ENCODE data around the gene ARHGAP28. TPM values are rescaled to one million over a fixed set of nuclear protein-coding genes. Genes with fewer than 3 reads are reported as not detected.

The ARHGAP28 gene
- polyA plus RNA-seq, 1 of the 3 experiments (the other 2 are of a cell fraction), result 0.99 TPM

- TF ChIP-seq ZBTB33 (IDR thresholded peaks at IDR 0.05; ENCODE audit: borderline replicate concordance, low read depth) (no peak), SMC3 (IDR thresholded peaks at IDR 0.05; ENCODE audit: low read depth, low read length) (no peak)
These were observed 55.9 kb downstream of the ARHGAP28 start (continued) for GRCh38 chr18:6785411-6785810.

GRCh38 chr18:6792391-6792790, 62.9 kb downstream of the ARHGAP28 start:
- H2AFZ ChIP-seq (ENCODE audit: low read depth), result no peak overlapping the region
- H3K4me3 ChIP-seq (ENCODE audit: low read depth in 2 of 2, low read length in 1 of 2), result no peak overlapping the region
- peaks cover 0 to 11% of the 10 kb centered on the region in 2 experiments; a peak in 1 of 4 replicates for H3K4me1 ChIP-seq (ENCODE audit: control insufficient read depth in 1 of 2, insufficient read depth in 2 of 2, low read depth in 1 of 2, low read length in 1 of 2)
- H3K9me3 ChIP-seq, result no peaks in the 10 kb centered on the region
- H4K20me1 ChIP-seq (ENCODE audit: insufficient read depth), result no peaks in the 10 kb centered on the region
- no peaks in the 10 kb centered on the region for H3K27me3 ChIP-seq (ENCODE audit: insufficient read depth)
- no peak for TF ChIP-seq NFIC (IDR thresholded peaks at IDR 0.05; ENCODE audit: borderline replicate concordance)
- no peak for TF ChIP-seq FOSL2 (IDR thresholded peaks at IDR 0.05; ENCODE audit: borderline replicate concordance, low read depth)
- TF ChIP-seq RCOR1 (IDR thresholded peaks at IDR 0.05; ENCODE audit: low read length), result no peak
- TF ChIP-seq ELF1 (IDR thresholded peaks at IDR 0.05), result no peak
- TF ChIP-seq RXRA (IDR thresholded peaks at IDR 0.05; ENCODE audit: borderline replicate concordance, low read depth), result no peak
- no peak for TF ChIP-seq MAX (IDR thresholded peaks at IDR 0.05; ENCODE audit: low read depth)
- TF ChIP-seq YY1 (IDR thresholded peaks at IDR 0.05; ENCODE audit: low read depth), result no peak
- no peak for TF ChIP-seq TEAD4 (IDR thresholded peaks at IDR 0.05; ENCODE audit: borderline replicate concordance, insufficient read depth)
- TF ChIP-seq IRF3 (IDR thresholded peaks at IDR 0.05; ENCODE audit: low read depth, low read length), result no peak
- no peak for TF ChIP-seq REST (IDR thresholded peaks at IDR 0.05; ENCODE audit: low read depth, low read length)
- no peak for TF ChIP-seq GATA2 (CRISPR knock-in tag; IDR thresholded peaks at IDR 0.05)
- TF ChIP-seq RFX5 (IDR thresholded peaks at IDR 0.05; ENCODE audit: low read length), result no peak
- no peak for TF ChIP-seq TAF1 (IDR thresholded peaks at IDR 0.05; ENCODE audit: borderline replicate concordance, low read depth, low read length)
- TF ChIP-seq FOXM1 (IDR thresholded peaks at IDR 0.05; ENCODE audit: low read depth), result no peak
- no peak for DNase-seq
- H3F3A ChIP-seq (replicated peaks; ENCODE audit: insufficient read depth), result no peaks in the 10 kb centered on the region
- WGBS (ENCODE audit: low lambda C conversion rate), result 82% methylated on average over 5 of the region's 5 CpGs
- no peaks in the 10 kb centered on the region for H3K36me3 ChIP-seq (replicated peaks in 1 of 2; ENCODE audit: control insufficient read depth in 1 of 2, insufficient read depth in 2 of 2, low read length in 1 of 2)
- H3K4me2 ChIP-seq, result no peak overlapping the region
- no peak overlapping the region for H3K27ac ChIP-seq (ENCODE audit: low read depth in 2 of 2, low read length in 1 of 2)
- no peaks in the 10 kb centered on the region for H3K79me2 ChIP-seq (ENCODE audit: insufficient read depth)
- H3K9ac ChIP-seq, result no peak overlapping the region
- ChIA-PET POLR2A (no interaction called here), CTCF (interaction anchor here (1.0 kb wide), 1 partner anchor 10 kb away, joined by 4 read pairs; no protein-coding TSS in a partner anchor)
- no peaks in the 10 kb centered on the region for H3K9me2 ChIP-seq
